Measurements from ENCODE around the gene TARBP1. TPM values are rescaled to one million over a fixed set of nuclear protein-coding genes. Genes with fewer than 3 reads are reported as not detected.

TARBP1 gene
- total and polyA plus RNA-seq, 2 donors (not counting 1 experiment from before 2014, with no cell fraction given): 35.4 to 71.5 TPM

GRCh38 chr1:234396871-234397270 is 82.1 kb downstream of the TARBP1 start:
- ChIA-PET CTCF (no interaction called here), POLR2A (no interaction called here)
- no peaks in the 10 kb centered on the region for H4K20me1 ChIP-seq (ENCODE audit: control insufficient read depth, insufficient read depth, low read length, poor library complexity, severe bottlenecking)
- no peak overlapping the region for H3K27ac ChIP-seq (ENCODE audit: low read length in 2 of 2)
- Mint-ChIP-seq H3K27me3 (no peaks in the 10 kb centered on the region), H3K27ac (peak overlapping the region; percentile 32), H3K4me3 (no peak overlapping the region), H3K9me3 (ENCODE audit: insufficient read depth) (no peaks in the 10 kb centered on the region), H3K4me1 (peaks cover 33% of the 10 kb centered on the region)
- H3K9me3 ChIP-seq (ENCODE audit: control extremely low read depth in 1 of 3, control insufficient read depth in 2 of 3, insufficient read depth in 1 of 3, low read length in 2 of 3): no peaks in the 10 kb centered on the region
- H3K36me3 ChIP-seq (replicated peaks in 1 of 2; ENCODE audit: control extremely low read depth in 1 of 2, control insufficient read depth in 1 of 2, extremely low read depth in 1 of 2, insufficient read depth in 2 of 2, low read length in 1 of 2): peaks cover 0 to 6% of the 10 kb centered on the region in 2 experiments
- no peak overlapping the region for H2AFZ ChIP-seq (ENCODE audit: insufficient read depth, low read depth, low read length, poor library complexity, severe bottlenecking)
- WGBS (ENCODE audit: insufficient coverage): 92% methylated on average over 6 of the region's 6 CpGs
- no peaks in the 10 kb centered on the region for H3K27me3 ChIP-seq (replicated peaks in 1 of 4; ENCODE audit: control extremely low read depth in 1 of 4, control insufficient read depth in 3 of 4, insufficient read depth in 4 of 4, low read length in 3 of 4)
- ATAC-seq (ENCODE audit: low read depth) (no peak), DNase-seq (no peak)
- intact Hi-C loops (cut with micrococcal nuclease): no loop called here
- TF ChIP-seq CTCF (IDR thresholded peaks at IDR 0.05): no peak
- no peak for TF ChIP-seq EZH2 (IDR thresholded peaks at IDR 0.05; ENCODE audit: borderline replicate concordance, insufficient read depth, low read depth, low read length, poor library complexity, severe bottlenecking)
- no peak overlapping the region for H3K4me2 ChIP-seq (replicated peaks; ENCODE audit: low read depth, low read length, poor library complexity, severe bottlenecking)
- no peaks in the 10 kb centered on the region for H3K79me2 ChIP-seq (ENCODE audit: control insufficient read depth, insufficient read depth, low read length)
- no peak overlapping the region for H3K9ac ChIP-seq (ENCODE audit: low read length)
- peaks cover 18% of the 10 kb centered on the region in 2 donors for H3K4me1 ChIP-seq (ENCODE audit: control insufficient read depth in 2 of 2, insufficient read depth in 2 of 2, low read length in 2 of 2)
- H3K4me3 ChIP-seq (ENCODE audit: control extremely low read depth in 1 of 5, extremely low read depth in 1 of 5, insufficient read depth in 1 of 5, low read depth in 2 of 5, low read length in 4 of 5): no peak overlapping the region

GRCh38 chr1:234396092-234396491 is 82.9 kb downstream of the TARBP1 start:
- TF ChIP-seq EZH2 (IDR thresholded peaks at IDR 0.05; ENCODE audit: borderline replicate concordance, insufficient read depth, low read depth, low read length, poor library complexity, severe bottlenecking) (no peak), CTCF (IDR thresholded peaks at IDR 0.05) (no peak)
- H3K9me3 ChIP-seq (ENCODE audit: control extremely low read depth in 1 of 3, control insufficient read depth in 2 of 3, insufficient read depth in 1 of 3, low read length in 2 of 3): no peaks in the 10 kb centered on the region
- no peaks in the 10 kb centered on the region for H4K20me1 ChIP-seq (ENCODE audit: control insufficient read depth, insufficient read depth, low read length, poor library complexity, severe bottlenecking)
- no peak for DNase-seq
- CTCF ChIA-PET: no interaction called here
- Mint-ChIP-seq H3K27ac (no peak overlapping the region), H3K9me3 (ENCODE audit: insufficient read depth) (no peaks in the 10 kb centered on the region), H3K4me3 (no peak overlapping the region), H3K4me1 (peaks cover 27% of the 10 kb centered on the region), H3K27me3 (no peaks in the 10 kb centered on the region)
- H3K4me3 ChIP-seq (ENCODE audit: control extremely low read depth in 1 of 5, extremely low read depth in 1 of 5, insufficient read depth in 1 of 5, low read depth in 2 of 5, low read length in 4 of 5): no peak overlapping the region
- POLR2A ChIA-PET: no interaction called here
- H3K9ac ChIP-seq (ENCODE audit: low read length): no peak overlapping the region
- no peaks in the 10 kb centered on the region for H3K27me3 ChIP-seq (replicated peaks in 1 of 4; ENCODE audit: control extremely low read depth in 1 of 4, control insufficient read depth in 3 of 4, insufficient read depth in 4 of 4, low read length in 3 of 4)
- H3K4me2 ChIP-seq (replicated peaks; ENCODE audit: low read depth, low read length, poor library complexity, severe bottlenecking): no peak overlapping the region
- intact Hi-C loops (cut with micrococcal nuclease): no loop called here
- peaks cover 13 to 17% of the 10 kb centered on the region in 2 donors for H3K4me1 ChIP-seq (ENCODE audit: control insufficient read depth in 2 of 2, insufficient read depth in 2 of 2, low read length in 2 of 2)
- no peaks in the 10 kb centered on the region for H3K79me2 ChIP-seq (ENCODE audit: control insufficient read depth, insufficient read depth, low read length)
- H2AFZ ChIP-seq (ENCODE audit: insufficient read depth, low read depth, low read length, poor library complexity, severe bottlenecking): no peak overlapping the region
- 99% methylated on average over 8 of the region's 8 CpGs for WGBS (ENCODE audit: insufficient coverage)
- ATAC-seq (ENCODE audit: low read depth): no peak
- H3K27ac ChIP-seq (ENCODE audit: low read length in 2 of 2): no peak overlapping the region
- H3K36me3 ChIP-seq (replicated peaks in 1 of 2; ENCODE audit: control extremely low read depth in 1 of 2, control insufficient read depth in 1 of 2, extremely low read depth in 1 of 2, insufficient read depth in 2 of 2, low read length in 1 of 2): peaks cover 0 to 6% of the 10 kb centered on the region in 2 experiments
